Measurements from ENCODE around the gene LIN28B.

Gene LIN28B

GRCh38 chr6:105015482-105015881 is 58.6 kb downstream of the LIN28B start:
- no peak for DNase-seq

- DNase-seq = no peak
Measured at GRCh38 chr6:105019285-105019684, 62.4 kb downstream of the LIN28B start.

- DNase-seq = no peak
Measured at GRCh38 chr6:105021399-105021798, 64.5 kb downstream of the LIN28B start.

- DNase-seq = no peak
Measured at GRCh38 chr6:105022416-105022815, 65.5 kb downstream of the LIN28B start.

- no peak for DNase-seq
Measured at GRCh38 chr6:105024803-105025202, 67.9 kb downstream of the LIN28B start.

GRCh38 chr6:105028898-105029297 is 72.0 kb downstream of the LIN28B start:
- DNase-seq = no peak

- no peak for DNase-seq
Measured at GRCh38 chr6:105029581-105029980, 72.7 kb downstream of the LIN28B start.

- no peak for DNase-seq
Measured at GRCh38 chr6:105034470-105034869, 77.6 kb downstream of the LIN28B start.

GRCh38 chr6:105035299-105035698 is 78.4 kb downstream of the LIN28B start:
- DNase-seq = no peak

GRCh38 chr6:105036351-105036750 is 79.4 kb downstream of the LIN28B start:
- no peak for DNase-seq

GRCh38 chr6:105038259-105038658 is 81.4 kb downstream of the LIN28B start:
- DNase-seq = no peak

- no peak for DNase-seq
Measured at GRCh38 chr6:105041880-105042279, 85.0 kb downstream of the LIN28B start.

GRCh38 chr6:105042648-105043047 is 85.7 kb downstream of the LIN28B start:
- DNase-seq = no peak

- DNase-seq = no peak
Measured at GRCh38 chr6:105043979-105044378, 87.1 kb downstream of the LIN28B start.

GRCh38 chr6:105045526-105045925 is 88.6 kb downstream of the LIN28B start:
- no peak for DNase-seq

- DNase-seq = no peak
Measured at GRCh38 chr6:105051941-105052471, 95.1 kb downstream of the LIN28B start.

GRCh38 chr6:105056646-105057045 is 99.7 kb downstream of the LIN28B start:
- no peak for DNase-seq

GRCh38 chr6:105057160-105057559 is 100.3 kb downstream of the LIN28B start:
- no peak for DNase-seq

GRCh38 chr6:105058316-105058715 is 101.4 kb downstream of the LIN28B start:
- DNase-seq = no peak

GRCh38 chr6:105058846-105059245 is 101.9 kb downstream of the LIN28B start:
- no peak for DNase-seq

GRCh38 chr6:105066233-105066632 is 109.3 kb downstream of the LIN28B start:
- DNase-seq = no peak

GRCh38 chr6:105066836-105067235 is 109.9 kb downstream of the LIN28B start:
- no peak for DNase-seq

GRCh38 chr6:105067329-105067728 is 110.4 kb downstream of the LIN28B start:
- no peak for DNase-seq

- no peak for DNase-seq
Measured at GRCh38 chr6:105068407-105068806, 111.5 kb downstream of the LIN28B start.

- no peak for DNase-seq
Measured at GRCh38 chr6:105069821-105070445, 113.0 kb downstream of the LIN28B start.

Data from NCI-H187 (cell line).